GM18505 (cell line): ENCODE data around the gene TNIP2.
"Not testable (repeated sequence)": the region's sequence is repeated elsewhere in the genome, so short reads cannot be mapped to it uniquely, and the experiment has no call there.

ENCODE experiments used
- ATAC-seq: cut with Tn5 transposase; IDR thresholded peaks from one replicate; pipeline ENCODE4 v1.9.1; 2021; ENCODE audit not compliant: unreplicated experiment
- POLR2A ChIP-seq: IDR thresholded peaks from 4 replicates; pipeline ENCODE4 v1.6.1; 2011; ENCODE audit warnings: borderline replicate concordance; ENCODE audit not compliant: insufficient read depth, insufficient read length; ENCODE audit errors: extremely low read depth

The TNIP2 gene

DNA sequence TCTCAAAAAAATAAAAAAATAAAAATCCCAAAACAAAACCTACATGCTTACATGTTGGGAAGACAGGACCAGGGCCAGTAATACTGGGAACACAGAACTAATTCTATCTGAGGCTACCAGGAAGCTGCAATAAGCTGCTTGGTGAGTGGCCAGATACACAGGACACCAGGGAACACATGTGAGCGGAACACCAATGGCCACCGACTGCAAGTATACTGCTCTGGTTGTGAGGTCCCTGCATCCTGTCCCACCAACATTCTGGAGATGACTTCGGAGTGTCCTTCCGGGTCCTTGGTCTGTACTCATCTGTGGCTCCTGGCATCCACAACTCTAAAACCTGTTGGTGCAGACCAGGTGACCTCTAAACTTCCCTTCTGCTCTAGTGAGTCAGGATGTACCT lies 2.7 kb downstream of the TNIP2 start:
- no peak for TF ChIP-seq POLR2A
- no peak for ATAC-seq

DNA sequence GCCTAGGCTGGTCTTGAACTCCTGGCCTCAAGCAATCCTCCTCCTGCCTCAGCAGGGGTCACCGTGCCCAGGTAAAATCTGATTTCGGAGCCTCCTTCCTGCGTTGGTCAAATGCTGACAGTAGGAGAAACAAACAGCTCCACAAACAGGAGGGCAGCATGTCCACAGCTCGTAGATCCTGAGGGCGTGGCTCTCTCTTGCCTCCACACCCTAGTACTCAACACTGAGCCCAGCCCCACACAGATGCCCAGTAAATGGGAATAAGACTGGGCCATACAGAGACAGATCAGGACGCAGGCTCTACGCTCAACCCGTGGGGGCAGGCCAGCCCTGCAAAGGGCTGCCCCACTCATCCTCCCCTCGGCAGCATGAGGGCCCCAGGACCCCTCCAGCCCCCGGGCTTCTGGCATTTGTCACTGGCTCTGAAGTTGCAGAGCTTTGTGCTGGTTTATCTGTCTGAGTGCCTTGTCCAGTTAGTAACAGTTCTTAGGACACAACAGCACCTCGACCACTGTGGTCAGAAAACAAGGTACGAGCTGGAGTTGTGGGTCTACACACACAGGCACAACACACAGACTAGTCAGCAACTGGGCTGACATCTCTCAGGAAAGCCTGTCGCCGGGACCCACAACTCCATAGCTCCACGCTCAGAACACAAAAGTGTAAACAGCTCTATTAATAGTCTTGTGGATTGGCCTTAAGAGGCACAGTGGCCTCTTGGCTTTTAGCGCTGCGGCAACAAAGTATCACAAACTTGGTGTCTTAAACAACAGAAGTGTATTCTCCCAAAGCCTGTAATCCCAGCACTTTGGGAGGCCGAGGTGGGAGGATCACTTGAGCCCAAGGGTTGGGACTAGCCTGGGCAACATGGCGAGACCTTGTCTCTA lies 5.2 kb downstream of the TNIP2 start:
- no peak for TF ChIP-seq POLR2A
- no peak for ATAC-seq

DNA sequence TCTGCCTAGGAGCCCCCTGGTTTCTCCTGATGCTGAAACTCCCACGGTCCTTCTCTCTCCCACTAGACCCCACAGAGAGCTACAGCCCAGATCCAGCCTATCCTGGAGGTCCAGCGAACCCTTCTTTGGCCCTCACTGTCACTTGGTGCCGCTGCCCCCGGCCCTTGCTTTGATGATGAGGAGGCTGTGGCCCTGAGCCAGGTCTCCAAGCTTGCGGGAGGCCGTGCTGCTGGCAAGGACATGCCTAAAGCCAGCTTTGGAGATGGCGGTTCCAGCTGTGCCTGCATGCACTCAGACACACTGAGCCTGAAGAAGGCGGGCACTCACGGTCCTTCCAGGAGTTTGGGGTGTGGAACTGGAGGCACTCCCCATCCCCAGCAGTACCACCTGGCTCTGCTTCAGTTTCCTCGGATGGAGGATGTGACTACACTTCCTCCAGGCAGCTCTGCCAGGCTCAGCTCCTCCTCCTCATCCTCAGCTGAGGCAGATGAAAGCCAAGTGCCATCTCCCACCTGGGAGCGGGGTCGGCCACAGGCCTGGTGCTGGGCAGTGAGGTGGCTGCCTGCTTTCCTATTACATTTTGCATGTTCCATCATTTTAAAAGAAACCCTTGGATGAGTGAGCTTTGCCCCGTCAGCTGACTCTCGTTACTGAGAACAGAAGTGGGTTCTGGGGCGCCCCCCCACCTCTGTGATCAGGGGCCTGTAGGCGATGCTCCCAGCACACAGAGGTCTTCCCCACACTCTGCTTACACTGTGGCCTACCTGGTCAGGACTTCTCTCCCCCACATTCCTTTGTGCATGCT lies 9.0 kb downstream of the TNIP2 start:
- ATAC-seq: no peak
- no peak for TF ChIP-seq POLR2A

- peak; percentile 61 for TF ChIP-seq POLR2A
- ATAC-seq: peak; percentile 90
Measured at GRCh38 chr4:2745981-2746806, 9.9 kb downstream of the TNIP2 start.

DNA sequence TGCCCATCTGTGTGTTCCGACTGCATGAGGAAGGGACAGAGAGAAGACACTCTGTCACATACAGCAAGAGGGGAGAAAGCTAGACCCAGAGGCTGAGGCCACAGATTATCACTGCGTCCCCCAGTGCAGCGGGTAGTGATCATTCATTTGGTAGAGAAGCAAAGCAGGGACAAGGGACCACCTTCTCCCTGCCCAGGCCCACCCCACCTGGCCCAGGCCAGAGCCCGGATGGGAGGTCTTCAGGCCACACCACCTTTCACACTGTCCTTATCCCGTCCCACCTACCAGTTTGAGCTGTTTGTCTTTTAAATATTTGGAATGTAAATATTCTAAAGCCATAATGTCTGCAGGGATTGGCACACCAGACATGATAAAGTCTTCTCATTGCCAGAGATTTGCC lies 10.6 kb downstream of the TNIP2 start:
- TF ChIP-seq POLR2A: no peak
- no peak for ATAC-seq

DNA sequence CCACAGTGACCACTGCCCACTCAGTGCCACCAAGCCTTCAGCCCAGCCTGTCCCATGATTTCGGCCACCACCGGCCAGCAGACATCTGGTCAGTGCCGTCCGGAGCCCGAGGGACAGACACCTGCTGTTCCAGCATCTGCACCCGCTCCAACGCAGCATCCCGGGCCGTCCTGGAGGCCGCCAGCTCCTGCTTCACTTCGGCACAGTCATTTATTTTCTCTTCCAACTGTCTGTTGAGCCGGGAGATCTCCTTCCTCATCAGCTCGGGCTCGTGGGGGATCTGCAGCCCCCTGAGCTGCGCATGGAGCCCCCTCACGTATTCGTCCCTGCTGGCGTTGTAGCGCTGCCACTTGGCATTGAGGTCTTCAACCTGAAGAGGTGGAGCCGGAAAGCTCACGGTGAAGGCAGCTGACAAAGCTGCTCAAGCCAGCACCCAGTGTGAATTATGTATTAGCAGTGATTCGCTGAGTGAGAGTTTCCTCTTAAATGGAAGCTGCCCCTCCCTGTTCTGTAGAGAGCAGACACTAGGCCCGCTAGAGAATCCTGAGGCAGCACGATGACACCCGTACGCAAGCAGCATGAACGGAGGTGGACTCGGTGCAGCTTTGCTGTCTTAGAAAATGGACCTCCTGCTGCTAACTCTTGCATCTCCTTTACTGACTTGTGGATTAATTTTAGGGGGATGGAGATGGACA lies 11.4 kb downstream of the TNIP2 start:
- no peak for TF ChIP-seq POLR2A
- no peak for ATAC-seq

DNA sequence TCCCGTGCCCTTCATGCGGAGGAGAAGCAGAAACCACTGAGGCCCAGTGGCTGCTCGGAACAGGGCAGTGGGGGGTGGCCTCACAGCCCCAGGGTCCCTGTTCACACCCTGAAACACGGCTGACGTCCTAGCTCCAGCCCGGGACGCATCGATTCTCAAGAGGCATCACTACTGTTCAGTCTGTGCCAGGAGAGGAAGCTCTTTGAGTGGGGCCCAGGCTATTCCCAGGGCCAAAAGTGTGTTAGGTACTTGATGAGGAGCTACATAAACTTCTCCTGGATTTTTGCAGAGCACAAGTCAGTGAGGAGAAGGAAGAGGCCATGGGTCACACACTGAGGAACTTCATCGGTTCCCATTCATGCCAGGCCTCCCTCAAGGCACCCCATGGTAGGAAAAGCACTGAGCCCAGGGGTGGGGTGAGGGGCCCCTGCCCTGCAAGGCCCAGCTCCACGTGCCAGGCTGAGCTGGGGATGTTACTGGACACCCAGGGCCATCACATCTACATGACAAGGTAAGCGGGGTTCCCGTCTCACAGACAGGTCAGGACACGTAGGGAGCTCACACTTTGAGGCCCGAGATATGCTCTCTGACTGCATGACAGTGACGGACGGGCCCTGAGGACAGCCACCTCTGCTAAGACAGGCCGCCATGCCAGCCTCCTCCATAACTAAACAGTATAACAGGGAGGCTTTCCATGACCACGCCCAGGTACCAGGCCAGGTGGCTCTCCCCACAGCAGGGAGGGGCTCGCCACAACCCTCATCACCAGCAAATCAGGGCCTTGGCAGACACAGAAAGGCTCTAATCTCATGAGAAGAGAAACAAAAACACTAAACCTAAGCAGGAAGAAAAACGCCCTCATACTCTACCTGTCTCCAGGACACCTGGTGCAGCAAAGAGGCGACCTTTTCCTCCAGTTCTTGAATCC lies 12.4 kb downstream of the TNIP2 start:
- no peak for TF ChIP-seq POLR2A

GRCh38 chr4:2742823-2743517 lies 13.2 kb downstream of the TNIP2 start:
- ATAC-seq: no peak
- TF ChIP-seq POLR2A: peak; percentile 14

More for the DNA sequence above, 12.4 kb downstream of the TNIP2 start:
- ATAC-seq: no peak

- ATAC-seq: no peak
- no peak for TF ChIP-seq POLR2A
Measured at GRCh38 chr4:2742081-2742822, 13.9 kb downstream of the TNIP2 start.

- ATAC-seq: no peak
- no peak for TF ChIP-seq POLR2A
Measured at GRCh38 chr4:2741626-2742025, 14.5 kb downstream of the TNIP2 start.

GRCh38 chr4:2738296-2738695 lies 17.8 kb downstream of the TNIP2 start:
- not testable (repeated sequence) for ATAC-seq
